Stomach (tissue), 4 donors: Measurements from ENCODE around the gene SSTR3.

Source experiments
- EP300 ChIP-seq: sonication (generic); formaldehyde crosslinking; IDR thresholded peaks from one replicate; pipeline ENCODE4 v1.6.1; 2017; ENCODE audit warnings: antibody characterized with exemption
- TF ChIP-seq, protein P1 (sequence below), 7 experiments: fragments of 450-650 bp in 4 of 7; fragments of 200-600 bp in 3 of 7; sonication (generic) in 3 of 7; IDR thresholded peaks; one replicate each; pipeline ENCODE4 v1.5.1; 2016 to 2019; ENCODE audit warnings: antibody characterized with exemption in 7 of 7, control low read depth in 2 of 7, mild to moderate bottlenecking in 1 of 7

- TF ChIP-seq, protein P1, sequence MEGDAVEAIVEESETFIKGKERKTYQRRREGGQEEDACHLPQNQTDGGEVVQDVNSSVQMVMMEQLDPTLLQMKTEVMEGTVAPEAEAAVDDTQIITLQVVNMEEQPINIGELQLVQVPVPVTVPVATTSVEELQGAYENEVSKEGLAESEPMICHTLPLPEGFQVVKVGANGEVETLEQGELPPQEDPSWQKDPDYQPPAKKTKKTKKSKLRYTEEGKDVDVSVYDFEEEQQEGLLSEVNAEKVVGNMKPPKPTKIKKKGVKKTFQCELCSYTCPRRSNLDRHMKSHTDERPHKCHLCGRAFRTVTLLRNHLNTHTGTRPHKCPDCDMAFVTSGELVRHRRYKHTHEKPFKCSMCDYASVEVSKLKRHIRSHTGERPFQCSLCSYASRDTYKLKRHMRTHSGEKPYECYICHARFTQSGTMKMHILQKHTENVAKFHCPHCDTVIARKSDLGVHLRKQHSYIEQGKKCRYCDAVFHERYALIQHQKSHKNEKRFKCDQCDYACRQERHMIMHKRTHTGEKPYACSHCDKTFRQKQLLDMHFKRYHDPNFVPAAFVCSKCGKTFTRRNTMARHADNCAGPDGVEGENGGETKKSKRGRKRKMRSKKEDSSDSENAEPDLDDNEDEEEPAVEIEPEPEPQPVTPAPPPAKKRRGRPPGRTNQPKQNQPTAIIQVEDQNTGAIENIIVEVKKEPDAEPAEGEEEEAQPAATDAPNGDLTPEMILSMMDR (IDR thresholded peaks at IDR 0.05) = no peak
- TF ChIP-seq EP300 = no peak
Observed at GRCh38 chr22:37187891-37188761, 24.2 kb downstream of the SSTR3 start, which contains the start of gene C1QTNF6.
